A549 (cell line): Measurements from ENCODE around the gene TGFBR2.

Experiments
- MAZ ChIP-seq: fragments of 150-350 bp; IDR thresholded peaks from 2 replicates; pipeline ENCODE4 v1.6.1; 2014; ENCODE audit warnings: antibody characterized with exemption, low read depth, low read length, borderline replicate concordance
- NFE2L2 ChIP-seq: fragments of 150-350 bp; conservative IDR thresholded peaks from 2 replicates; pipeline ENCODE4 v1.6.1; 2014; ENCODE audit warnings: low read length
- POLR2A ChIP-seq: IDR thresholded peaks from 2 replicates; pipeline ENCODE4 v1.6.1; 2012; ENCODE audit warnings: mild to moderate bottlenecking, low read length
- RCOR1 ChIP-seq: fragments of 150-350 bp; IDR thresholded peaks from 2 replicates; pipeline ENCODE4 v1.6.1; 2014; ENCODE audit warnings: antibody characterized with exemption, low read length, low read depth
- TF ChIP-seq, protein P1 (sequence below): fragments of >200 bp; sonication (Bioruptor Twin); formaldehyde crosslinking; IDR thresholded peaks from 3 replicates; pipeline ENCODE4 v1.5.1; 2016
- TF ChIP-seq, protein P2 (sequence below): IDR thresholded peaks from 2 replicates; pipeline ENCODE4 v1.6.1; 2012

DNA sequence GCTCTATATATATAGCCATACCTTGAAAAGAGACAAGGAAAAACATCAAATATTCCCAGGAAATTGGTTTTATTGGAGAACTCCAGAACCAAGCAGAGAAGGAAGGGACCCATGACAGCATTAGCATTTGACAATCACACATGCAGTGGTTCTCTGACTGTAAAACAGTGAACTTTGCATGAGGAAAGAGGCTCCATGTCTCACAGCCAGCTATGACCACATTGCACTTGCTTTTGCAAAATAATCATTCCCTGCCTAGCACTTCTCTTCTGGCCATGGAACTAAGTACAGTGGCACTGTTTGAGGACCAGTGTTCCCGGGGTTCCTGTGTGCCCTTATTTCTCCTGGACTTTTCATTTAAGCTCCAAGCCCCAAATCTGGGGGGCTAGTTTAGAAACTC, 85.5 kb downstream of the TGFBR2 start:
- TF ChIP-seq, protein P1, sequence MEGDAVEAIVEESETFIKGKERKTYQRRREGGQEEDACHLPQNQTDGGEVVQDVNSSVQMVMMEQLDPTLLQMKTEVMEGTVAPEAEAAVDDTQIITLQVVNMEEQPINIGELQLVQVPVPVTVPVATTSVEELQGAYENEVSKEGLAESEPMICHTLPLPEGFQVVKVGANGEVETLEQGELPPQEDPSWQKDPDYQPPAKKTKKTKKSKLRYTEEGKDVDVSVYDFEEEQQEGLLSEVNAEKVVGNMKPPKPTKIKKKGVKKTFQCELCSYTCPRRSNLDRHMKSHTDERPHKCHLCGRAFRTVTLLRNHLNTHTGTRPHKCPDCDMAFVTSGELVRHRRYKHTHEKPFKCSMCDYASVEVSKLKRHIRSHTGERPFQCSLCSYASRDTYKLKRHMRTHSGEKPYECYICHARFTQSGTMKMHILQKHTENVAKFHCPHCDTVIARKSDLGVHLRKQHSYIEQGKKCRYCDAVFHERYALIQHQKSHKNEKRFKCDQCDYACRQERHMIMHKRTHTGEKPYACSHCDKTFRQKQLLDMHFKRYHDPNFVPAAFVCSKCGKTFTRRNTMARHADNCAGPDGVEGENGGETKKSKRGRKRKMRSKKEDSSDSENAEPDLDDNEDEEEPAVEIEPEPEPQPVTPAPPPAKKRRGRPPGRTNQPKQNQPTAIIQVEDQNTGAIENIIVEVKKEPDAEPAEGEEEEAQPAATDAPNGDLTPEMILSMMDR, result no peak
- TF ChIP-seq POLR2A, result no peak
- no peak for TF ChIP-seq NFE2L2
- TF ChIP-seq, protein P2, sequence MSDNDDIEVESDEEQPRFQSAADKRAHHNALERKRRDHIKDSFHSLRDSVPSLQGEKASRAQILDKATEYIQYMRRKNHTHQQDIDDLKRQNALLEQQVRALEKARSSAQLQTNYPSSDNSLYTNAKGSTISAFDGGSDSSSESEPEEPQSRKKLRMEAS, result no peak
- TF ChIP-seq MAZ, result no peak
- no peak for TF ChIP-seq RCOR1
